Osteoblast (primary cell): ENCODE data around the gene TPI1. TPM values are rescaled to one million over a fixed set of nuclear protein-coding genes. Genes with fewer than 3 reads are reported as not detected.

ENCODE experiments used
- DNase-seq: peaks from one replicate; pipeline ENCODE4 v3.0.0; 2011; ENCODE audit warnings: low spot score, mixed read lengths; ENCODE audit not compliant: insufficient read length; ENCODE audit errors: missing footprints
- H2AFZ ChIP-seq: 2 replicates; pipeline ENCODE4 v1.6.0; 2011; ENCODE audit warnings: mild to moderate bottlenecking, low read length
- H3K27ac ChIP-seq: 2 replicates; pipeline ENCODE4 v1.5.1; 2011; ENCODE audit warnings: mild to moderate bottlenecking, low read depth, low read length, moderate library complexity
- H3K27me3 ChIP-seq: 2 replicates; pipeline ENCODE4 v1.6.0; 2012; ENCODE audit warnings: mild to moderate bottlenecking, control low read depth, inconsistent platforms, low read length, moderate library complexity; ENCODE audit not compliant: insufficient read depth
- H3K36me3 ChIP-seq: 2 replicates; pipeline ENCODE4 v1.5.1; 2011; ENCODE audit warnings: mild to moderate bottlenecking, low read length, control low read depth, moderate library complexity; ENCODE audit not compliant: insufficient read depth
- H3K4me1 ChIP-seq: 2 replicates; pipeline ENCODE4 v1.5.1; 2011; ENCODE audit warnings: mild to moderate bottlenecking, low read length, control low read depth, moderate library complexity; ENCODE audit not compliant: insufficient read depth
- H3K4me2 ChIP-seq: 2 replicates; pipeline ENCODE4 v1.6.0; 2011; ENCODE audit warnings: mild to moderate bottlenecking, low read length; ENCODE audit not compliant: insufficient read depth
- H3K4me3 ChIP-seq: fragments of 200-600 bp; sonication (generic); 3 replicates; pipeline ENCODE4 v1.5.1; 2012; ENCODE audit warnings: mild to moderate bottlenecking, low read length, inconsistent platforms; ENCODE audit not compliant: insufficient read depth
- H3K79me2 ChIP-seq: 2 replicates; pipeline ENCODE4 v1.6.0; 2012; ENCODE audit warnings: mild to moderate bottlenecking, low read length, control low read depth, inconsistent platforms; ENCODE audit not compliant: insufficient read depth
- H3K9me3 ChIP-seq: 2 replicates; pipeline ENCODE4 v1.5.1; 2011; ENCODE audit warnings: low read depth, low read length, control low read depth
- H4K20me1 ChIP-seq: 2 replicates; pipeline ENCODE4 v1.6.0; 2012; ENCODE audit warnings: mild to moderate bottlenecking, low read length, control low read depth; ENCODE audit not compliant: insufficient read depth
- CTCF ChIP-seq: IDR thresholded peaks from 2 replicates; pipeline ENCODE4 v1.5.1; 2011; ENCODE audit warnings: mild to moderate bottlenecking, low read depth, low read length, moderate library complexity; ENCODE audit errors: extremely low read depth
- total RNA-seq: library from RNA; depleted of rRNA; stranded (reverse); fragments of >200 nt; gene quantifications from 2 replicates; pipeline ENCODE4 v1.2.3, GENCODE V29; 2012

The TPI1 gene
- total RNA-seq, 1 donor, result 553 TPM

- no peak overlapping the region for H2AFZ ChIP-seq
- no peaks in the 10 kb centered on the region for H3K9me3 ChIP-seq
- TF ChIP-seq CTCF, result no peak
- no peaks in the 10 kb centered on the region for H3K36me3 ChIP-seq
- peaks cover 7% of the 10 kb centered on the region for H4K20me1 ChIP-seq
- no peak overlapping the region for H3K27ac ChIP-seq
- H3K4me3 ChIP-seq, result no peak overlapping the region
- H3K79me2 ChIP-seq, result peaks cover 3% of the 10 kb centered on the region
- H3K27me3 ChIP-seq, result peaks cover 9% of the 10 kb centered on the region
- H3K4me2 ChIP-seq, result peak overlapping the region; percentile 73
- peaks cover 17% of the 10 kb centered on the region for H3K4me1 ChIP-seq
- DNase-seq, result peak; percentile 71
Measured at GRCh38 chr12:6822426-6823135, 44.8 kb upstream of the TPI1 start.

- Histone ChIP-seq H3K4me2 (no peak overlapping the region), H3K36me3 (no peaks in the 10 kb centered on the region), H3K9me3 (no peaks in the 10 kb centered on the region), H2AFZ (no peak overlapping the region), H3K27me3 (peaks cover 9% of the 10 kb centered on the region), H4K20me1 (peaks cover 7% of the 10 kb centered on the region), H3K4me1 (peaks cover 17% of the 10 kb centered on the region), H3K4me3 (no peak overlapping the region), H3K27ac (no peak overlapping the region), H3K79me2 (peaks cover 9% of the 10 kb centered on the region)
- no peak for TF ChIP-seq CTCF
- DNase-seq, result peak; percentile 77
Measured at GRCh38 chr12:6823182-6824084, 43.9 kb upstream of the TPI1 start.

GRCh38 chr12:6824085-6824775 lies 43.1 kb upstream of the TPI1 start:
- Histone ChIP-seq H4K20me1 (peaks cover 7% of the 10 kb centered on the region), H3K4me2 (peak overlapping the region; percentile 76), H3K9me3 (no peaks in the 10 kb centered on the region), H3K4me3 (no peak overlapping the region), H3K27ac (no peak overlapping the region), H3K36me3 (no peaks in the 10 kb centered on the region), H3K79me2 (peaks cover 17% of the 10 kb centered on the region), H3K4me1 (peaks cover 17% of the 10 kb centered on the region), H2AFZ (no peak overlapping the region), H3K27me3 (peaks cover 9% of the 10 kb centered on the region)
- TF ChIP-seq CTCF, result no peak
- DNase-seq, result peak; percentile 88
